Brain pericyte (primary cell): Measurements from ENCODE around the gene MAP2K6.

Experiments
- DNase-seq: peaks from one replicate; pipeline ENCODE4 v3.0.0-alpha.2; 2012; ENCODE audit warnings: low read depth, low spot score

MAP2K6 gene

GRCh38 chr17:69414408-69415274 lies at the start of gene MAP2K6:
TSS of gene MAP2K6 (plus strand) at chr17:69414697. CDS start at chr17:69414985, 288 bp downstream.
- no peak for DNase-seq

GRCh38 chr17:69367298-69367697 lies 47.2 kb upstream of the MAP2K6 start:
- DNase-seq: no peak

- no peak for DNase-seq
These were observed 41.4 kb upstream of the MAP2K6 start for GRCh38 chr17:69373069-69373468.

GRCh38 chr17:69375229-69375628 lies 39.3 kb upstream of the MAP2K6 start:
- no peak for DNase-seq

- DNase-seq: no peak
These were observed 25.6 kb upstream of the MAP2K6 start for GRCh38 chr17:69388822-69389442.

- no peak for DNase-seq
These were observed 23.5 kb upstream of the MAP2K6 start for GRCh38 chr17:69390795-69391501.

- DNase-seq: no peak
These were observed 13.2 kb upstream of the MAP2K6 start for GRCh38 chr17:69401251-69401650.

GRCh38 chr17:69402052-69402451 lies 12.4 kb upstream of the MAP2K6 start:
- DNase-seq: no peak

GRCh38 chr17:69404399-69404798 lies 10.1 kb upstream of the MAP2K6 start:
- no peak for DNase-seq

- DNase-seq: no peak
These were observed 9.4 kb upstream of the MAP2K6 start for GRCh38 chr17:69405096-69405495.

GRCh38 chr17:69406941-69407340 lies 7.6 kb upstream of the MAP2K6 start:
- DNase-seq: no peak

- no peak for DNase-seq
These were observed 6.7 kb upstream of the MAP2K6 start for GRCh38 chr17:69407759-69408158.

- no peak for DNase-seq
These were observed 3.8 kb upstream of the MAP2K6 start for GRCh38 chr17:69410671-69411070.

- DNase-seq: no peak
These were observed 2.7 kb upstream of the MAP2K6 start for GRCh38 chr17:69411766-69412165.

- no peak for DNase-seq
These were observed 2.2 kb upstream of the MAP2K6 start for GRCh38 chr17:69412251-69412671.

GRCh38 chr17:69415431-69415830 lies 934 bp downstream of the MAP2K6 start:
- no peak for DNase-seq

GRCh38 chr17:69417545-69418483 lies 3.3 kb downstream of the MAP2K6 start:
- no peak for DNase-seq

GRCh38 chr17:69418535-69418934 lies 4.0 kb downstream of the MAP2K6 start:
- DNase-seq: no peak

GRCh38 chr17:69423450-69423849 lies 9.0 kb downstream of the MAP2K6 start:
- DNase-seq: no peak

GRCh38 chr17:69424287-69425041 lies 10.0 kb downstream of the MAP2K6 start:
- DNase-seq: no peak

- DNase-seq: no peak
These were observed 11.5 kb downstream of the MAP2K6 start for GRCh38 chr17:69425978-69426377.
